Lung (tissue), 12 donors: ENCODE results near the gene CAPZA3. TPM values are rescaled to one million over a fixed set of nuclear protein-coding genes. Genes with fewer than 3 reads are reported as not detected.

Source experiments
- ATAC-seq: fragments of 200-7000 bp; cut with Tn5 transposase; one replicate; pipeline ENCODE4 v1.9.1; 2020; ENCODE audit warnings: moderate number of reproducible peaks; ENCODE audit not compliant: insufficient read depth, low FRiP score
- DNase-seq, 3 donors: peaks; one replicate each; pipeline ENCODE4 v3.0.0-alpha.2; 2013 to 2017
- H3K27ac ChIP-seq, 2 donors: one replicate each; pipeline ENCODE4 v1.5.1; 2013; ENCODE audit warnings: mild to moderate bottlenecking in 2 of 2, moderate library complexity in 2 of 2, control low read depth in 1 of 2, inconsistent platforms in 1 of 2, low read depth in 1 of 2, low read length in 1 of 2
- H3K27me3 ChIP-seq, 3 donors: one replicate each; pipeline ENCODE4 v1.5.1; 2013; ENCODE audit warnings: low read length in 2 of 3; ENCODE audit not compliant: control insufficient read depth in 3 of 3, insufficient read depth in 3 of 3
- H3K36me3 ChIP-seq, 4 donors: one replicate each; pipeline ENCODE4 v1.5.1; 2013; ENCODE audit warnings: low read length in 4 of 4, mild to moderate bottlenecking in 1 of 4, moderate library complexity in 1 of 4; ENCODE audit not compliant: control insufficient read depth in 4 of 4, insufficient read depth in 4 of 4
- H3K4me1 ChIP-seq, 5 donors: one replicate each; pipeline ENCODE4 v1.5.1; 2013; ENCODE audit warnings: low read length in 5 of 5, mild to moderate bottlenecking in 2 of 5, moderate library complexity in 1 of 5; ENCODE audit not compliant: control insufficient read depth in 5 of 5, insufficient read depth in 5 of 5
- H3K4me3 ChIP-seq: one replicate; pipeline ENCODE4 v1.5.1; 2013; ENCODE audit warnings: mild to moderate bottlenecking, control low read depth, moderate library complexity
- H3K9ac ChIP-seq, 2 donors: one replicate each; pipeline ENCODE4 v1.5.1; 2013; ENCODE audit warnings: low read length in 2 of 2, control low read depth in 1 of 2; ENCODE audit not compliant: insufficient read depth in 1 of 2
- H3K9me3 ChIP-seq, 4 donors: one replicate each; pipeline ENCODE4 v1.5.1; 2013; ENCODE audit warnings: low read length in 3 of 4, mild to moderate bottlenecking in 1 of 4, moderate library complexity in 1 of 4; ENCODE audit not compliant: control insufficient read depth in 4 of 4, insufficient read depth in 3 of 4
- WGBS, 2 donors: extraction: QIAGEN DNeasy Blood & Tissue Kit; methylation state at CpG; one replicate each; pipeline ENCODE4 v1.1.7; 2013; 5-methylcytosine and 5-hydroxymethylcytosine counted together
- polyA plus RNA-seq, 2 donors: library from polyadenylated mRNA; stranded (reverse); fragments of 200-250 nt; gene quantifications; one replicate each; pipeline ENCODE4 v1.2.1, GENCODE V29; 2013
- total RNA-seq, 2 donors: library from RNA; depleted of rRNA in 1 of 2; stranded (reverse); fragments of >200 nt in 1 of 2; gene quantifications; one replicate each; pipeline ENCODE4 v1.2.1, GENCODE V29; 2014 to 2021
- TF ChIP-seq, protein P1 (sequence below): IDR thresholded peaks from 2 replicates; pipeline ENCODE4 v1.5.1; 2012; ENCODE audit warnings: mild to moderate bottlenecking; ENCODE audit errors: control extremely low read depth, extremely low read depth
- donor health status: control.
- donor health status: control.
- donor health status: Bipolar disorder and iron deficiency.
- donor health status: healthy.
- donor health status: DM: yes; HTN: yes; CAD: no.

Gene CAPZA3
- total and polyA plus RNA-seq, 4 donors, result not detected

DNA sequence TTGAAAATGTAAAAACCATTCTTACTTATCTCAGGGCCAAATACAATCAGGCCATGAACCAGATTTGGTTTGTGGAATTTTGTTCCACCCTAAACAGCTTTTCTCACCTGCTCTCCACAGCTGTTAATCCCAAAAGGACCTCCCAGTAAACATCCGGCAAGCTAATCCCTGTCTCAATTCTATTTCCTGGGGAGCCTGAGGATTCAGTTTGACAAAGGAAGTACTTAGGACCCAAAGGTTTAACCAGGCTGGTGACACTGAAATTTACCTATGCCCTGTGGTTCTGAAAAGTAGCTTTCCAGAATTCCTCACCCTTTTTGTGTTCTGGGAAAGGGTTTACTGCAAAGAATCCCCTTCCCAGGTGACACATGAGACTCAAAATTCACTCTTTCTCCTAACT lies 15.0 kb downstream of the CAPZA3 start:
- Histone ChIP-seq H3K4me1 (peaks cover 6 to 26% (median 12%) of the 10 kb centered on the region in 5 donors), H3K9me3 (peaks cover 0 to 2% (median 0%) of the 10 kb centered on the region in 4 donors), H3K4me3 (no peak overlapping the region), H3K9ac (no peak overlapping the region), H3K27me3 (no peaks in the 10 kb centered on the region), H3K36me3 (no peaks in the 10 kb centered on the region), H3K27ac (peak overlapping the region in 1 of 2 donors; percentile 79)
- TF ChIP-seq, protein P1, sequence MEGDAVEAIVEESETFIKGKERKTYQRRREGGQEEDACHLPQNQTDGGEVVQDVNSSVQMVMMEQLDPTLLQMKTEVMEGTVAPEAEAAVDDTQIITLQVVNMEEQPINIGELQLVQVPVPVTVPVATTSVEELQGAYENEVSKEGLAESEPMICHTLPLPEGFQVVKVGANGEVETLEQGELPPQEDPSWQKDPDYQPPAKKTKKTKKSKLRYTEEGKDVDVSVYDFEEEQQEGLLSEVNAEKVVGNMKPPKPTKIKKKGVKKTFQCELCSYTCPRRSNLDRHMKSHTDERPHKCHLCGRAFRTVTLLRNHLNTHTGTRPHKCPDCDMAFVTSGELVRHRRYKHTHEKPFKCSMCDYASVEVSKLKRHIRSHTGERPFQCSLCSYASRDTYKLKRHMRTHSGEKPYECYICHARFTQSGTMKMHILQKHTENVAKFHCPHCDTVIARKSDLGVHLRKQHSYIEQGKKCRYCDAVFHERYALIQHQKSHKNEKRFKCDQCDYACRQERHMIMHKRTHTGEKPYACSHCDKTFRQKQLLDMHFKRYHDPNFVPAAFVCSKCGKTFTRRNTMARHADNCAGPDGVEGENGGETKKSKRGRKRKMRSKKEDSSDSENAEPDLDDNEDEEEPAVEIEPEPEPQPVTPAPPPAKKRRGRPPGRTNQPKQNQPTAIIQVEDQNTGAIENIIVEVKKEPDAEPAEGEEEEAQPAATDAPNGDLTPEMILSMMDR, result no peak
- DNase-seq, result peak in 2 of 3 donors; percentile 6 to 7
- 78% methylated on average over 1 of the region's 1 CpG for WGBS, 2 donors
- ATAC-seq, result no peak

DNA sequence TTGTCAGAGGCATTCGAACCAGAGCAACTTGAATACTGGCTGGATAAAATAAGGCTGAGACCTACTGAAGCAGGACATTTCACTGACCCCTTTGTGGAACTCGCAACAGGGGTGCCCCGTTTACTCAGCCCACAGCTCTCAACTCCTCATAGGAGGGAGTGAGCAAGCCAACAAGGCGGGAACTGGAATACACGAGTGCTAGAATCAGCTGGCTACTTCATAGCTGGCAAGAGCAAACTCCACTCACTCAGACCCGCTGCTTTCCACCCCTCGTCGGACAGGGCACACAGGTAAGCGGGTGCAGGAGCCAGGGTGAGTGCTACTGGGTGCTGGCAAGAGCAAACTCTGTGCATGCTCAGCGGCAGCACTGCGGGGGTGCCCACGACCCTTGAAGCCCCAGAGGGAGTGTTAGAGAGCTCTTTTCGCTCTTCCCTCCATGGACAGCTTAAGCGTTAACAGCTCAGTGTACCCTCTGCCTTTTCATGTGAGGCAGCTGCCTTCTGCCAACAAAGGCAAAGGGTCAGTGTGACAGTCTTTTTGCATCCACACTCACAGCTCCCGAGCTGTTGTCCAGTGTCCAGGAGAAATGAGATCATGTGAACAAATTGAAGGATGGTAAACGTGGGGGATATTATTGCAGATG lies 15.7 kb downstream of the CAPZA3 start:
- Histone ChIP-seq H3K9me3 (peaks cover 0 to 2% (median 0%) of the 10 kb centered on the region in 4 donors), H3K9ac (no peak overlapping the region), H3K27me3 (no peaks in the 10 kb centered on the region), H3K4me1 (peaks cover 6 to 25% (median 12%) of the 10 kb centered on the region in 5 donors), H3K4me3 (no peak overlapping the region), H3K36me3 (no peaks in the 10 kb centered on the region), H3K27ac (peak overlapping the region; percentile 36 to 79)
- TF ChIP-seq, protein P1, result no peak
- ATAC-seq, result peak; percentile 14
- WGBS, 2 donors, result 52 to 72% methylated on average over 16 of the region's 16 CpGs
- peak in 2 of 3 donors; percentile 29 to 58 for DNase-seq

DNA sequence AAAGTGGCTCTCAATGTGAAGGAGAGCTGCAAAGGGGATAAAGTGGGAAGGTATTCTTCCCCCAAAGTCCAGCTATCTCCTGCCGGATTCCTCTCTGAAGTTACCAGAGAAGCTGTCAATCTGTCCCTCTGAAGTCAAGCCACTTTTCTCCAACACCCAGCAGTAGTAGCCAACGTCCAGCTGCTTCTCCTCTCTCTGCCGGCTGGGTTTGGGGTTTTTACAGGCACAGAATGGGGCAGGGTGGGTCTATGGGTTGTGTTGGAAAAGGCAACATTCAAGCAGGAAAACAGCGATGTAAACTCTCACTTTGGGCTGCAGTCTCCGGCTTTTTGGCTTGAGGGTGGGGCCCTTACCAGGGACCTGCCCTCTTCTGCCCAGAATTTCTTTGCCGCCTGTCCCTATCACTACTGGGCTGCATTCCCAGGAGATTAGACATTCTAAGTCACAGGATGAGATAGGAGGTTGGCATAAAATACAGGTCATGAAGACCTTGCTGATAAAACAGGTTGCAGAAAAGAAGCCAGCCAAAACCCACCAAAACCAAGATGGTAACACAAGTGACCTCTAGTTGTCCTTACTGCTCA lies 16.3 kb downstream of the CAPZA3 start:
- Histone ChIP-seq H3K9me3 (peaks cover 0 to 2% (median 0%) of the 10 kb centered on the region in 4 donors), H3K9ac (no peak overlapping the region), H3K4me3 (no peak overlapping the region), H3K27me3 (no peaks in the 10 kb centered on the region), H3K36me3 (no peaks in the 10 kb centered on the region), H3K27ac (peak overlapping the region in 1 of 2 donors; percentile 79), H3K4me1 (peaks cover 6 to 24% (median 12%) of the 10 kb centered on the region in 5 donors)
- no peak for ATAC-seq
- no peak for DNase-seq
- TF ChIP-seq, protein P1, result no peak
- 71 to 77% methylated on average over 6 of the region's 6 CpGs for WGBS, 2 donors
